GM12873 (cell line): Measurements from ENCODE around the gene TOM1L2.

Experiments used
- TF ChIP-seq, protein P1 (sequence below): IDR thresholded peaks from 2 replicates; pipeline ENCODE4 v1.5.1; 2012; ENCODE audit warnings: low read depth, mild to moderate bottlenecking, moderate library complexity, low read length, control low read depth; ENCODE audit not compliant: insufficient read depth; ENCODE audit errors: missing control alignments

TOM1L2 gene

DNA sequence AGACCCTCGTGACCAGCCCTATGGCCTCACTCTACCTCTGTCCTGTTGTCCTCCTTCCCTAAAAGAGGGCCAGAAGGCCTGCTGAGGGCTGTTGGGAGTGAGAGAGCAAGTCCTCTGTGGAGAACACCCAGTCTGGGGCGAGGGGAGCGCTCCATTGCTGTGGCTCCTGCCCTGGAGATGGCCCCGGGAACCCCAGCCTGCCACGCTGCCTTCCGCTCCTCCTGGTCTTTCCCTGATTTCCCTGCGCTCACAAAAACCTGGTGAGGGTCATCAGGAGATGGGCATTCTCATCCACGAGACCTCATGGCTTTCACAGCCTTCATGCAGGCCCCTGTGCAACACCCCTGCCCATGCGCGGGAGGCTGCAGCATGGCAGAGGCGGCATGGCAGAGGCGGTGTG, 21.7 kb upstream of the TOM1L2 start:
- TF ChIP-seq, protein P1, sequence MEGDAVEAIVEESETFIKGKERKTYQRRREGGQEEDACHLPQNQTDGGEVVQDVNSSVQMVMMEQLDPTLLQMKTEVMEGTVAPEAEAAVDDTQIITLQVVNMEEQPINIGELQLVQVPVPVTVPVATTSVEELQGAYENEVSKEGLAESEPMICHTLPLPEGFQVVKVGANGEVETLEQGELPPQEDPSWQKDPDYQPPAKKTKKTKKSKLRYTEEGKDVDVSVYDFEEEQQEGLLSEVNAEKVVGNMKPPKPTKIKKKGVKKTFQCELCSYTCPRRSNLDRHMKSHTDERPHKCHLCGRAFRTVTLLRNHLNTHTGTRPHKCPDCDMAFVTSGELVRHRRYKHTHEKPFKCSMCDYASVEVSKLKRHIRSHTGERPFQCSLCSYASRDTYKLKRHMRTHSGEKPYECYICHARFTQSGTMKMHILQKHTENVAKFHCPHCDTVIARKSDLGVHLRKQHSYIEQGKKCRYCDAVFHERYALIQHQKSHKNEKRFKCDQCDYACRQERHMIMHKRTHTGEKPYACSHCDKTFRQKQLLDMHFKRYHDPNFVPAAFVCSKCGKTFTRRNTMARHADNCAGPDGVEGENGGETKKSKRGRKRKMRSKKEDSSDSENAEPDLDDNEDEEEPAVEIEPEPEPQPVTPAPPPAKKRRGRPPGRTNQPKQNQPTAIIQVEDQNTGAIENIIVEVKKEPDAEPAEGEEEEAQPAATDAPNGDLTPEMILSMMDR = no peak

DNA sequence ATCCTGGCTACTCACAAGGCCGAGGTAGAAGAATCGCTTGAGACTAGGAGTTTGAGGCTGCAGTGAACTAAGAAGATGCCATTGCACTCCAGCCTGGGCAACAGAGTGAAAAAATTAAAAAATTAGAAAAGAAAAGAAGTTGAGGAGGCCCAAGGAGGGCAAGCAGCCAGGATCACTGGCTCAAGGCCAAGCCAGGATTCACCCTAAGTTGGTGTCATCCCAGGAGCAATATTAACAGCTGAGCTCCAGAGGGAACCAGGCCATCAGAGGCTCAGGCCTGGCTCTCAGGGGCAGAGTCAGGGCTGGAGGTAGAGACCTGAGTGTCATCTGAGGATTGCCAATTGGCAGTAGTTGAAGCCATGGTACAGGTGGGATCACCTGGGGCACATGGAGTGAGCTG, 21.2 kb upstream of the TOM1L2 start:
- TF ChIP-seq, protein P1 = no peak

DNA sequence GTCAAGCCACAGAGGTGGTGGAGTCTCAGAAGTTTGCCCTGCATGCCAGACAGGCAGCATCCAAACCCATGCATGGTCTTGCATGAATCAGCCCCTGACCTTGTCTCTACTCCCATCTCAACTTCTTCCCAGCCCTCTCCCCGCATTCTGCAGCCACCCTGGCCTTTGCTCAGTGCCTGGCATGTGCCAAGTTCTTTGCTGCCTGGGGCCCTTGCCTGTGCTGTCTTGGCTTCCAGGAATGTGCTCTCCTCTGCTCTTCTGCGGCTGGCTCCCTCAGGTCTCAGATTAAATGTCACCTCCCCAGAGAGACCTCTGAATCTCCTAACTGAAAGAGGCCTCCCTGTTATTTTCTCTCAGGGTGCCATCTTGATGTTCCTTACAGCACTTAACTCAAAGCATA, 18.1 kb upstream of the TOM1L2 start:
- TF ChIP-seq, protein P1 = no peak

DNA sequence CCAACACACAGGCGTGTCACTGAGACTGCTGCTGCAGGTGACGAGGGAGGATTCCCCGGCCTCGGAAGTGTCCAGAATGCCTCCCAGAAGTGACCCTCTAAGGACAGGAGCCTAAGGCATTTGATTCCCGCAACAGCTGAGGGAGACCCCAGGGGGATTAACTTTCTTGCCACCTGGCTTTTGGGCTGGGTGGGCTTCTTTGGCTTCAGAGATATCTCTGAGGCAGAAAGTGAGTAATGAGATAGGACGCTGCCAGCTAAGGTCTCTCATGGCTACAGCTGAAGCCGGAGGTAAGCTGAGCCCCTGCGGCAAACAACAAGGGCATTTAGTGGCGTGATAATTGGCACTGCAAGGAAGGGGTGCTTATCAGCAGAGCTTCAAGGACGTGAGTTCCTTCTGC, 17.4 kb upstream of the TOM1L2 start:
- TF ChIP-seq, protein P1 = no peak

DNA sequence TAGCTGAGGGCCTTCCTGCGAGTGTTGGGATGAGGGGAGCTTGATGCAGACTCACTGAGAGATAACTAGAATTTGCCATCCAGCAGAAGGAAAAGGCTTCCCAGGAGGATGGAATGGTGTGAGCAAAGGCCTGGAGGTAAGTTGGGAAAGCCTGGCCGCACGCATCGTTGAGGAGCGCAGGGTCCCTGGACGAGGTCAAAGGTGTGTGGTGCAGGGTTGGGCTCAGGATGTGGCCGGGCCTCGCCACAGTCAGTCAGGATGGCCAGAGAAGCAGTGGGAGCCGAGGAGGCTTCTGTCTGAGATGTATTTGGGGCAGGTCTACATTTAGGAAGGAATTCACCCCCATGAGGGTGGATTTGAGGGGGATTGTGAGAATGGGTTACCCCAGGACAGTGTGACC, 16.9 kb upstream of the TOM1L2 start:
- TF ChIP-seq, protein P1 = no peak

DNA sequence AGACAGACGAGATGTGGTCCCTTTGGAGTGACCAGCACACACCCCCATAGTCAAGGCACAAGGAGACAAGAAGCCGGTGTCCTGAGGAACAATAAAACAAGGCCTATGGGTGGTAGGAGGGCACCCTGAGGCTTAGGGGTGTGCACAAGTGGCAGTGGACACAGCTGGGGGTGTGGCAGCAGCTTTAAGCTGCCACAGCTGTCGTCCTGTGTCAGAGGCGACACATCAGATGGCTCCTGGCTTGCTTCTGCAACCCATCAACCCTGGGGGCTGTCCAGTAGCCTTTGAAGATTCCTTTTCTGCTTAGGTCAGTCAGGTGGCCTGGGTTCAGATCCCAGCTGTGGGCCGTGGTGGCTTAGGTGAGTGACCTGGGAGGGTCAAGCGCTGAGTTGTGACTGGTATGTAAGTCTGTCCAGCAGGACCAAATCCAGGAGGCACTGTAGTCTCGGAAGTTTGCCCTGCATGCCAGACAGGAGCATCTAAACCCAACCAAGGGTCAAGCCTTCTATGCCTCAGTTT, 16.3 kb upstream of the TOM1L2 start:
- TF ChIP-seq, protein P1 = no peak

DNA sequence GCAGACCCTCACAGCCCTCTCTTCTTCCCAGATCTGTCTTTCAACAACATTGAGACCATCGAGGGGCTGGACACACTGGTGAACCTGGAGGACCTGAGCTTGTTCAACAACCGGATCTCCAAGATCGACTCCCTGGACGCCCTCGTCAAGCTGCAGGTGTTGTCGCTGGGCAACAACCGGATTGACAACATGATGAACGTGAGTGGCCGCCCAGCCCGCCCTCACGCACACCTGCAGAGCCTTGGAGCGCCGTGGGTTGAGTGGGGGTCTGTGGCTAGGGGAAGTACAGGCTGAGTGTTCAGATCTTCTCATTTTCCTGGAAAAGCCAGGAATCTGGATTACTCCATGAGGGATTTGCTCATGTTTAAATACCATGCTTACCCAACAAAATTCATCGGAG, 15.7 kb upstream of the TOM1L2 start:
- TF ChIP-seq, protein P1 = no peak
